Limb (tissue), 2 donors: ENCODE results near the gene DRAM1.
"Not testable (repeated sequence)": the region's sequence is repeated elsewhere in the genome, so short reads cannot be mapped to it uniquely, and the experiment has no call there.

Experiments used
- DNase-seq, 2 donors: peaks; one replicate each; pipeline ENCODE4 v3.0.0-alpha.2; 2016; ENCODE audit errors: extremely low spot score in 2 of 2

DRAM1 gene

DNA sequence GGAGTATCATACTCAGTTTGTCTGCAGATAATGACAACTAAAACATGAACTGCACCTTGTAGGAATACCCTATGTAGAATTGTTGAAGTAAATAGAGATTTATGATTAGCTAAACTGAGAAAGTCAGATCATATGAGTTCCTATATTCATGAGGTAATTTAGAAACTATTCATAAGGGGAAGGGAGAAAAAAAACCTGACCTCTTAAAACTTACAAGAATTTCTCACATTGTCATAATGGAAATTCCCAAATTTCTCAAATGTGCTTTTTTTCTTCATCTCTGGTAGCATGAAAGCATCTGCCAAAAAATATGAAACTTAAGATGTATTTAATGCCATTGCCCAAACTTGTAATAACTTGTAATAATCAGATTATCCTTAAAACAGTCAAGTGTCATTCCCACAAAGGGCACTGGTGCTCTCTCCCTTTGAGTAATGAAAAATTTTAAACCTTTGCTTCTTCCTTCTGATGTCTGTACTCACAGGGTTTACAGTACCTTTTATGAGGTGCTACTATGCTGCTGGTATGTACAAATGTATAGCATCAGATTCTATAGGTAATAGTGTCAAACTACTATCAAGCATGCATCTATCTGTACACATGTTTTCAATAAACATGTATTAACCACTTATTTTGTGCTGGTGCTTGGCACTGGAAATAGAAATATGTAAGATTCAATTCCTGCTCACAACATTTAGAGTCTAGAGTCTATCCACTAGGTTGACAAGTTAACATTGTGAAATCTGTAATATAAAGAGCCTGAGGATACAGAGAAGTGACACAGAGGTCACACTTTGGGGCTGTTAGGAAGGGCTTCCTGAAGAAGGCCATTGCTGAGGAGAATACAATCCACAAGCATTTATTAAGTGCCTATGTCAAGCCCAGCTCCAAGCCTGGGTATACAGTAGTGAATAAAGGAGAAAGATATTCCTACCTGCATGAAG lies 17.4 kb upstream of the DRAM1 start:
- DNase-seq = no peak

DNA sequence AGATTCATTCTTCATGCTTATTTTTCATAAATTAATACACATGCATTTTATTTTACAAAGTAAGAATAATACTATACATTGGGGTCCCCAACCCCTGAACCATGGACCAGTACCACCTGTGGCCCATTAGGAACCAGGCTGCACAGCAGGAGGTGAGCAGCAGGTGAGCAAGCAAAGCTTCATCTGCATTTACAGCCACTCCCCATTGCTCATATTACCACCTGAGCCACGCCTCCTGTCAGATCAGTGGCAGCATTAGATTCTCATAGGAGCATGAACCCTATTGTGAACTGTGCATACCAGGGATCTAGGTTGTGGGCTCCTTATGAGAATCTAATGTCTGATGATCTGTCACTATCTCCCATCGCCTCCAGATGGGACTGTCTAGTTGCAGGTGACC lies 15.7 kb upstream of the DRAM1 start:
- DNase-seq = not testable (repeated sequence)

DNA sequence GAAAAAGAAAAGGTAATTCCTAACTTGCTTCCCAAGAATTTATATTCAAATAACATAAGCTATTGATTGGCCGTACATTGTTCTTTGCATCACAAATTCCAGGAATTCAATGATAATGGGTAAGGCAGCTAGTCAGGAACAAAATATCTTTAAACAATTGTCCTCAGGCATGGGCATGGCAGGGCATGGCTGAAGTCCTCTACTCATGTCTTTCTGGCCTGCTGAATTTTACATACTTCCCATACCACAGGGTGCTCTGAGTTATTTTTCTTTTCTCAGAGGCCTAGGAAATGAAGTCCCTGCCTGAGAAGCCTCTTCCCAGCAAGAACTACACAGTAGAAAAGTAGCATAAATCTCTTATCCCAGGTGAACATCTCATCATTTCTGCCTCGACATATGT lies 15.1 kb upstream of the DRAM1 start:
- DNase-seq = no peak

DNA sequence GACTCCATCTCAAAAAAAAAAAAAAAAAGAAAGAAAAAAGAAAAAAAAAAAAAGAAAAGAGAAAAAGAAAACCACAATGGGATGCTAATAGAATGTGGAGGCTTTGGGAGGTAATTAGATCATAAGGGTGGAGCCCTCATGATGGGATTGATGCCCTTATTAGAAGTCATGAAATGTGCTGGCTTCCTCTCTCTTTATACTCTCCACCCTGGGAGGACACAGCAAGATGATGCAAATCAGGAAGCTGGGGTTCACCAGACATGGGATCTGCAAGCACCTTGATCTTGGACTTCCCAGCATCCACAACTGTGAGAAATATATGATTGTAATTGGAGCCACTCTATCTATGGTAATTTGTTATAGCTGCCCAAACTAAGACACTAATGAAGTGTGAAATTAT lies 13.4 kb upstream of the DRAM1 start:
- no peak for DNase-seq

DNA sequence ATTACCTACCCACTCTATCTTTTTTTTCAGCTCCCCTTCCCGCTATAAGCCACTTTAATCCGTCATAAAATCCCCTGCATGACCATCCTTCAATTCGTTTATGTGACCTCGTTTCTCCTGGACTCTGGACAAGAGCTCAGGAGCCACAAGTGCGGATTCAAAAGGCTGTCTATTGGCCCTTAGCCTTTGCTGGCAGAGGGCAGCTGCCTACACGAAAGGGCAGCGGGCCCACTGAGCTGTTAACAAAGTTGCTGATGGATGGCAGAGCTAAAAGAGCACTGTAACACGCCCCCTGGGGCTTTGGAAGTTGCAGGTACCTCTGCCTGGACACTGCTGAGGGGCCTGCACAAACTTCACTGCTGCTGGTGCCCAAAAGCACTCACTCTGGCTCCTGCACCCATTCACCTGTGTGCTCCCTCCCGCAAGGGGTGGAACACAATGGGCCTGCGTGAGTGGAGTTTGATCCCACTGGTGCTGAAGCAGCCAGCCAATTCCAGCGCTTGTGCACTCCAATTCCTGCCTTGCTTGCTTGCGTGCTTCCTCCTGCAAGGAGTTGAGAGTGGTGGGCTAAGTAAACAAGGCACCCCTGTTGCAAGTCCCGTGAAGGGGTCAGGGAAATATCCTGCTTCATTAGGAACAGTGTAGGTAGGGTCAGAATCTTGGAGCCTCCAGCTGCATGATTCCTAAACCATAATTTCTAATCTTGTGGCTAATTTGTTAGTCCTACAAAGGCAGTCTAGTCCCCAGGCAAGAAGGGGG lies 10.6 kb upstream of the DRAM1 start:
- no peak for DNase-seq

DNA sequence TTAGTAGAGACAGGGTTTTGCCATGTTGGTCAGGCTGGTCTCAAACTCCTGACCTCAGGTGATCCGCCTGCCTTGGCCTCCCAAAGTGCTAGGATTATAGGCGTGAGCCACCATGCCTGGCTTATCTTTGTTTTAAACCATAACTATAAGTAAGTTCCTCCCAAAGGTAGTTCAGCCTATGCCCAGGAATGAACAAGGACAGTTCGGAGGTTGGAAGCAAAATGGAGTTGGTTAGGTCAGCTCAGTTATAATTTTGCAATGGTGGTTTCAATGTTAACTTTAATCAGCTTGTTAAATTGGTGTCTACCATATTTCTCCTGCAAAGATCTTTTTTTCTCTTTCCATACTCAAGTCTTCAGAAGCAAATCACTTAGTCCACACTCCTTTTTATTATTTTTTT lies 9.8 kb upstream of the DRAM1 start:
- DNase-seq = not testable (repeated sequence)

DNA sequence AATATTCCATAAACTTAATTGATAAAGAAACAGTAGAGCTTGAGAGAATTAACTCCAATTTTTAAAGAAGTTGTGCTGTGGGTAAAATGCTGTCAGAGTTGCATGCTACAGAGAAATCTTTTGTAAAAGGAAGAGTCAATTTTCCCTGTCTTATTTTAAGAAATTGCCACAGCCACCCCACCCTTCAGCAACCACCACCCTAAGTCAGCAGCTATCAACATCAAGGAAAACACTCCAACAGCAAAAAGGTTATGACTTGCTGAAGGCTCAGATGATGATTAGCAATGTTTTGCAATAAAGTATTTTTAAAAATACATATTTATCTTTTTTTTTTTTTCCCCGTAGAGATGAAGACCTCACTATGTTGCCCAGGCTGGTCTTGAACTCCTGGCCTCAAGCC lies 6.5 kb upstream of the DRAM1 start:
- no peak for DNase-seq

DNA sequence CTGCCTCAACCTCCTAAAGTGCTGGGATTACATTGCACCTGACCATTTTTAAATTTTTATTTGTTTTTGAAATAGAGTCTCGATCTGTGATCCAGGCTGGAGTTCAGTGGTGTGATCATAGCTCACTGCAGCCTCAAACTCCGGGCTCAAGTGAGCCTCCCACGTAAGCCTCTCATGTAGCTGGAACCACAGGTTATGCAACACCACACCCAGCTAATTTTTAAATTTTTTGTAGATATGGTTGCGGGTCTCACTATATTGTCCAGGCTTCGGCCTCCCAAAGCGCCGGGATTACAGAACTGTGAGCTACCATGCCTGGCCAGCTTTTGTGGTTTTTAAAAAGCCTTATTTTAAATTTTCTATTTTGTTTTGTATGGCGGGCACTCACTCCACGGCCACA lies 2.2 kb upstream of the DRAM1 start:
- DNase-seq = no peak

DNA sequence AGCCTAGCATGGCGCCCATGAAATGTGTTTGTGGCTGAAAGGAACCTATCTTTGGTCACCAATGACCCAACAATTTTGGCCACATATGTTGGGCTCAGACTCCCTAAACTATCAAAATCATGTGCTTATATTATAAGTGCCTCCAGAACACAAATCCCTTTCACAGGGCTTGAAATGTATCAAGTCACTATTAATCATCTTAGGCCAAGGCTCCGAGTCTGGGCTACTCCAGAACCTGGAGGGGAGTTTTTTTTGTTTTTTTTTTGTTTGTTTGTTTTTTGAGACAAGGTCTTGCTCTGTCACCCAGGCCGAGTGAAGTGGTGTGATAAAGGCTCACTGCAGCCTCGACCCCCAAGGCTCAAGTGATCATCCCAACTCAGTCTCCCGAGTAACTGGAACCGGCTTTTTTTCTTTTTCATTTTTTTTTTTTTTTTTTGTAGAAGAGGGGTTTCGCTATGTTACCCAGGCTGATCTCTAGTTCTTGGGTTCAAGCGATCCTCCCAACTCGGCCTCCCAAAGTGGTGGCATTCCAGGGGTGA lies 989 bp upstream of the DRAM1 start:
- DNase-seq = no peak

DNA sequence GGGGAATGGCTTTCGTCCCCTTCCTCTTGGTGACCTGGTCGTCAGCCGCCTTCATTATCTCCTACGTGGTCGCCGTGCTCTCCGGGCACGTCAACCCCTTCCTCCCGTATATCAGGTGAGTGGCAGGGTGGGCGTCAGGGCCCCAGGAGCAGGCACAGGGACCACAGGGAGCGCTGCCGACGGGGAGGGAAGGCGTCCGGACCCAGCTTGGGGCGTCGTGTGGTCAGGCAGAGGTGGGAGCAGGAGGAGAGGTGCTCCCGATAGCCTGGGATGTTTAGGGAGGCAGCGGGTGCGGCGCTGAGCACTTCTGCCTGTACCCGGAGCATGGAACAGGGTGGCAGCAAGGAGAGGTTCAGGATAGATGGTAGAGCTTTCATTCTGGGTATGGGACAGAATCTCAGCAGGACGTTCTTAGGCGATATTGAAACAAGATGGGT lies 444 bp downstream of the DRAM1 start:
- no peak for DNase-seq

DNA sequence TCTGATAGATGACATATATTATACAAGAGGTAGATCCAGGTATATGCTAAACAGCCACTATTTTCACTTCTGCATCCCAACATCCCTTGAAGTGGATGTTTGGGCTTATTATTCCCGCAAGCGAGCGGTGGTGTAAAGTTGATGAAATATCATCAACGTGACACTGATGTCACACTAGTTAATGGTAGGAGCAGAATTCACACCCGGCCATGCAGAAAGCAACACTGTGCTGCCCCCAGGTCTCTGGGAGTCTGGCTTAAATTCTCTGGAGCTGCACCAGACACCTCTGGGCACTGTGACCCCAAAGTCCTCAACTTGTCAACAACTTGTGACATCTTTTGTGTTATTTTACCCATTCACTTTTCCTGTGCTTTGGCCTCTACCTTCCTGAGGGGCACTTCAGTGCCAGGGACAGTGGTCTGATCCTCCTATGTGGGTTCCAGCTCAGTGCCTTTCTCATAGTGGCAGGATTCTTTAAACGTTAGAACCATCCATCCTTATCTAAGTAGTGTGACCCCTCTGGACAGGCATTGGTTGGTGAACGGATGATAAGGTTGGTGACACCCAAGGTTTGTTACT lies 952 bp downstream of the DRAM1 start:
- DNase-seq = no peak

DNA sequence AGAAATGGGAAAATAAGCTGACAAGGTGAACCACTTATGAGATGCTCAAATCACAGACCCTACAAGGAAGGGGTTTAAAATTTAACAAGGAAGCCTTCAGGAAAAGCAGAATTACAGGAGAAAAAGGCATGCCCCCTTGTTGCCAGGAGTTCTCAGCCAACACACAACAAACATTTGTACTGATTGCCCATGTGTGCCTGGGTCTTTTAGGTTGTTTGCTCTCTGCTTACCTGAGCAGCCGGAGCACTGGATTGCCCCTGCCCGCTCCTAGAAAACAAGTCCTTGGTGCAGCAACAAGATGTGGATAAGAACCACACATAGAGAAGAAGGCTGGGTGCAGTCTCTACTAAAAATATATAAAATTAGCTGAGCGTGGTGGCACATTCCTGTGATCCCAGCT lies 3.4 kb downstream of the DRAM1 start:
- DNase-seq = no peak

DNA sequence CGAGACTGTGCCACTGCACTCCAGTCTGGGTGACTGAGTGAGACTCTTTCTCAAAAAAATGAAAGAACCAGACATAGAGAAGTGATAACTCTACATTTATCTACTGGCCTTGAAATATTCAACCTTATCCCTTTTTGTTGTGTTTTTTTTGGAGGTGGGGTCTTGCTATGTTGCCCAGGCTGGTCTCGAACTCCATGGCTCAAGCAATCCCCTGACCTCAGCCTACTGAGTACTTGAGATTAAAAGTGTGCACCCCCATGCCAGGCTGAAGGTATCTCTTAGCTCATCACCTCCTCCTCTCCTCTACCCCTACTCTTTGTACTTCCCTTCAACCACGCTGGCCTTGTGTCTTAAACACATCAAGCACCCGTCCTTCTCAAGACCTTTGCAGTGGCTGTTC lies 3.8 kb downstream of the DRAM1 start:
- DNase-seq = no peak

DNA sequence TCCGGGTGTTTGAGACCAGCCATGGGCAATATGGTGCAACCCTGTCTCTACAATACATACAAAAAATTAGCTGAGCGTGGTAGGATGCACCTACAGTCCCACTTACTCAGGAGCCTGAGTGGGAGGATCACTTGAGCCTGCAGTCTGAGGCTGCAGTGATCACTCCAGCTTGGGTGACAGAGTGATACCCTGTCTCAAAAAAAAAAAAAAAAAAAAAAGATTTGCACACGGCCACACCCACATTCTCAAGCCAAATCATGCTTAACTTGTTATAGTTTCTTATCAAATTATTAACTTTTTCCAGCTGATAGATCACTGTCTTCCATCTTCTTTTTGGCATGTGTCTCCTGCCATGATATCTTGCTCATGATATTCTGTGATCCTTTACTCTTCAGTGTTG lies 6.8 kb downstream of the DRAM1 start:
- no peak for DNase-seq

DNA sequence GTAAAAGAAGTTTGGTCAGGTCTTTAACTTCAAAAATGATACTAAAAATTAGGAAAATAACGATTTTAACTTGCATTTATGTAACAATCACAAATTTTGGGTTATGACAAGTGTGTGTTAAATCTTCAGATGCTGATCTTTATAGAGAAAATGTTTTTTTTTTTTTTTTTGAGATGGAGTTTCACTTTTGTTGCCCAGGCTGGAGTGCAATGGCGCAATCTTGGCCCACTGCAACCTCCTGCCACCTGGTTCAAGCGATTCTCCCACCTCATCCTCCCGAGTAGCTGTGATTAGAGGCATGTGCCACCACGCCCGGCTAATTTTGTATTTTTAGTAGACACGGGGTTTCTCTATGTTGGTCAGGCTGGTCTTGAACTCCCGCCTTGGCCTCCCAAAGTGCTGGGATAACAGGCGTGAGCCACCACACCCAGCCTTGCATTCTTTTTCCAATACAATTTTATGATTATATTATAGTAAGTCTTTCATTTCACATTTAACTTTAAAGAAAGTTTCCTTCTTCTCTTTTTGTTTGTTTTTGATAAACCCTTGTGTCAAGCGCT lies 7.5 kb downstream of the DRAM1 start:
- not testable (repeated sequence) for DNase-seq

DNA sequence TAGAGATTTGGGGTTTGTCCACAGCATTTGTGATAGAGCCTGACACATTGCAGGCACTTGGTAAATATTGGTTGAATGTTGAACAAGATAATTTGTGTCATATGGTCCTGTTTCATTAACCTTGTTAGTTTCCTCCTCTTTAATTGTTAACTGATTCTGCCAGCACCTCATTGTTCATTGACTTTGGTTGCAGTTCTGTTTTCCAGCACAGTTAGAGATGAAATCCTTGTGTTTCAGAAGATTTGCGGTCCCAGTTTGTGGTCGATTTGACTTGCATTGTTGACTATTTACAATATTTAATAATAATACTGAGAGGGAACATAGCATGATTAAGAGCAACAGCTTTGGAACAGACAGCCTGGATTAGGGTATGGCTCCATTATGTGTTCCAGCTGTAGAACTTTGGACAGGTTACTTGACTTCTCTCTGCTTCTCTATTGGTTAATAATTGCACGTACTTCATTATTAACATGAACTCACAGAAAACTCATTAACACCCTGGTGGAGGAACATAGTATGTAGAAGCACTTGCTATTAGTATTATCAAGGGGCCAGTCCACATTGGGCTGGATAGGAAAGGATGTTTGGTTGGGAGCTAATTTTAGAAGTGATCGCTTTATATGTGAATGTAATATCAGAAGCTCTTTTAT lies 8.7 kb downstream of the DRAM1 start:
- DNase-seq = no peak

DNA sequence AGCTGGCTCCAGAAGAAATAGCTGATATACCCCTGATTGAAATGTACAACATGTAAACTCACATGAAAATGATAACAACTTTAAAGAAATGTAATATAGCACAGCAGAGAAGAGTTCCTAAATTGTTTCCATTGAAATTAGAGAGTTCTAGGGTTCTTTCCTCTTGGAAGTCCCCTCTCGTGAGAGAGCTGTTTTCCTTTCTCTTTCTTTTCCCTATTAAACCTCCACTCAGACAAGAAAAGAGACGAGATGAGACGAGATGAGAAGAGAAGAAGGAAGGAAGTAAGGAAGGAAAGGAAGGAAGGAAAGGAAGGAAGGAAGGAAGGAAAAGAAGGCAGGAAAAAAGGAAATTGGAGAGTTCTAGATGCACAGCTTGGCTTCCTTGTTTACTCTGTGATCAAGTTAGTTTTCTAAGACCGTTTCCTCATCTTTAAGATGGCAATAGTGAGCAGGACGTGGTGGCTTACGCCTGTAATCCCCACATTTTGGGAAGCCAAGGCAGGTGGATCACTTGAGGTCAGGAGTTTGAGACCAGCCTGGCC lies 11.9 kb downstream of the DRAM1 start:
- no peak for DNase-seq

DNA sequence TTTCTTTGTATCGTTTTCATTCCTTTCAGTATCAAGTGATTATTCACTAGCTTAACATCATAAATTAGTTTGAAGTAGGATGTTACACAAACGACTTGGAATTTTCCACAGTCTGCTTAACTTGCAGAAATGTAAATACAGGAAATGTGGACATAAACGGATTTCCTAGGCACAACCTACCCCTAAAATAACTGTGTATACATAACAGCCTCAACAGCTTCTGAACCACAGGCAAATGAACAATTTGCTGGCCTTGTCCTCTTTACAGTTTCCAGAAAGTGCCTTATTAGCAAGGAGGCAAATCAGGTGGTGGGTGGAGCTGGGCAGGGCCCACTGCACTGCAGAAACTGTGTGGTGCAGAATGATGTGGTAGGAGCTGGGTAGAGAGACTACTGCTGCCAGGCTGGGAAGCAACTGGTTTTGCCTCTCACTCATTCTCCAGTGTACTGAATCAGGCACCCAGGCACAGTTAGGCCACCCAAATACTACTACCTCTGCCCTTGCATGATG lies 14.1 kb downstream of the DRAM1 start:
- DNase-seq = no peak

DNA sequence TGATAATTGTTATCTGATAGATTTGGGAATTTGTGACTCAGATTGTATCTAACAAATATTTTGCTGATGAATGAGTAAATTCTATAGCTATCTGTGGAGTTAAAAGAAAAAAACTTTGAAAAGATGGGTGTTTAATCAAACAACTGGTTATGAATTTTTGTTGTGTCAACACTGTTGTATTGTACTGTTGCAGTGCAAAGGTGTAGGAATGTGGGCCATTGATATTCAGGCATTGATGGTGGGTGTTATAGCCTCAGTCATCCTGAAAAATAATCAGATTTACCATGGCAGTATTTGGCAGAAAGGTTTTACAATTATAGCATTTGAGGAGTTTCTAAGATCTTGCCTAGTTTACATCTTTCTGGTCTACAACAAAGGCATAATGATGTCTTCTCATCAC lies 15.4 kb downstream of the DRAM1 start:
- DNase-seq = no peak

DNA sequence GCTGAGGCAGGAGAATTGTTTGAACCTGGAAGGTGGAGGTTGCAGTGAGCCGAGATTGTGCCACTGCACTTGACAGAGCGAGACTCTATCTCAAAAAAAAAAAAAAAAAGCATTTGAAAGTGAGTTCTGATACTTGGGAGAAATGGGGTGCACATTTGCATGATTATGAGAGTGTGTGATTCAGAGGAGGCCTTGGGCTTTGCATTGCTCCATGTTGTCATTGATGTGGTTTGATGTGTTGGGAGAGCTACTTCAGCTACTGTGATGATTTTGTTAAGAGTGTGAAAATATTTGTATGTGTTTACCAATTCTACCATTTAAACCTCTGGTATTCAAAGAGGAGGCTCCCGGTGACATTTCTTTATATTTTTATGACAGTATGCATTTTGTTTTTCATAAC lies 24.4 kb downstream of the DRAM1 start:
- no peak for DNase-seq

DNA sequence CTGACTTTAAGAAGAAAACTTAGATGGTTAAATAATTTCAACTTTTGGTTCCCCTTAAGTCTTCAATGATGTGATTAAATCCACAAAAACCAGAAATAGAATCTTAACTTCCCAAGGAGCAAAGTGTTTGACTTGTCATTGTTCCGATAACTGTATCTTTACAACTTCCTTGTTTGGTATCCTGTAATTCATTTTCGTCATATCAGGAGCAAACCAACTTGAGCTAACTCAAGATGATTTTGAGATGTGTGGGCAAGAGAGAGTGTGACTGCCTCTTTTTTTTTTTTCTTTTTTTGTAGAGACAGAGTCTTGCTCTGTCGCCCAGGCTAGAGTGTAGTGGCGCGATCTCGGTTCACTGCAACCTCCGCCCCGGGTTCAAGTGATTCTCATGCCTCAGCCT lies 25.3 kb downstream of the DRAM1 start:
- DNase-seq = no peak
